Mononuclear cell (primary cell): ENCODE results near the gene IL1A. TPM values are rescaled to one million over a fixed set of nuclear protein-coding genes. Genes with fewer than 3 reads are reported as not detected.
"Not testable (repeated sequence)": the region's sequence is repeated elsewhere in the genome, so short reads cannot be mapped to it uniquely, and the experiment has no call there.

Experiments
- H3K27me3 ChIP-seq: 2 replicates; pipeline ENCODE4 v1.6.0; 2011; ENCODE audit warnings: low read length, control low read depth; ENCODE audit not compliant: insufficient read depth
- H3K4me1 ChIP-seq: 2 replicates; pipeline ENCODE4 v1.5.1; 2011; ENCODE audit warnings: mild to moderate bottlenecking, low read length, control low read depth; ENCODE audit not compliant: insufficient read depth
- H3K4me3 ChIP-seq: 2 replicates; pipeline ENCODE4 v1.5.1; 2011; ENCODE audit warnings: mild to moderate bottlenecking, low read length, moderate library complexity
- H3K9me3 ChIP-seq: 2 replicates; pipeline ENCODE4 v1.5.1; 2011; ENCODE audit warnings: low read depth, mild to moderate bottlenecking, control low read depth, low read length
- total RNA-seq: library from RNA; depleted of rRNA; stranded (reverse); fragments of >200 nt; gene quantifications from one replicate; pipeline ENCODE4 v1.2.3, GENCODE V29; 2012

Gene IL1A
- 23.4 TPM for total RNA-seq

- Histone ChIP-seq H3K9me3 (no peaks in the 10 kb centered on the region), H3K27me3 (no peaks in the 10 kb centered on the region), H3K4me3 (no peak within 1 kb of the TSS), H3K4me1 (peaks cover 45% of the 10 kb centered on the region)
Observed at GRCh38 chr2:112784199-112785189, at the start of gene IL1A. IL1A (minus strand) TSS chr2:112784493; CDS start chr2:112783770, 723 bp downstream.

GRCh38 chr2:112833976-112834375 is 49.7 kb upstream of the IL1A start:
- H3K9me3 ChIP-seq: no peaks in the 10 kb centered on the region
- peaks cover 77% of the 10 kb centered on the region for H3K4me1 ChIP-seq
- no peak overlapping the region for H3K4me3 ChIP-seq
- no peaks in the 10 kb centered on the region for H3K27me3 ChIP-seq

- H3K4me3 ChIP-seq, H3K9me3 ChIP-seq, H3K27me3 ChIP-seq: not testable (repeated sequence)
- H3K4me1 ChIP-seq: peaks cover 73% of the 10 kb centered on the region
Observed at GRCh38 chr2:112833639-112833931, 49.3 kb upstream of the IL1A start.

GRCh38 chr2:112832841-112833638 is 48.7 kb upstream of the IL1A start:
- Histone ChIP-seq H3K9me3 (no peaks in the 10 kb centered on the region), H3K4me3 (no peak overlapping the region), H3K27me3 (no peaks in the 10 kb centered on the region), H3K4me1 (peaks cover 68% of the 10 kb centered on the region)

- peaks cover 59% of the 10 kb centered on the region for H3K4me1 ChIP-seq
- H3K9me3 ChIP-seq: no peaks in the 10 kb centered on the region
- no peak overlapping the region for H3K4me3 ChIP-seq
- H3K27me3 ChIP-seq: no peaks in the 10 kb centered on the region
Observed at GRCh38 chr2:112831946-112832840, 47.9 kb upstream of the IL1A start.

- H3K27me3 ChIP-seq: no peaks in the 10 kb centered on the region
- no peak overlapping the region for H3K4me3 ChIP-seq
- H3K9me3 ChIP-seq: no peaks in the 10 kb centered on the region
- H3K4me1 ChIP-seq: peaks cover 52% of the 10 kb centered on the region
Observed at GRCh38 chr2:112831513-112831845, 47.2 kb upstream of the IL1A start.

GRCh38 chr2:112830682-112831512 is 46.6 kb upstream of the IL1A start:
- Histone ChIP-seq H3K27me3 (no peaks in the 10 kb centered on the region), H3K4me3 (no peak overlapping the region), H3K4me1 (peaks cover 46% of the 10 kb centered on the region)

GRCh38 chr2:112829961-112830681 is 45.8 kb upstream of the IL1A start:
- Histone ChIP-seq H3K9me3 (no peaks in the 10 kb centered on the region), H3K27me3 (no peaks in the 10 kb centered on the region), H3K4me1 (peaks cover 39% of the 10 kb centered on the region), H3K4me3 (no peak overlapping the region)

More at GRCh38 chr2:112830682-112831512, 46.6 kb upstream of the IL1A start:
- H3K9me3 ChIP-seq: no peaks in the 10 kb centered on the region

GRCh38 chr2:112829101-112829960 is 45.0 kb upstream of the IL1A start:
- H3K4me1 ChIP-seq: peaks cover 31% of the 10 kb centered on the region
- no peaks in the 10 kb centered on the region for H3K9me3 ChIP-seq
- H3K4me3 ChIP-seq: no peak overlapping the region

GRCh38 chr2:112828251-112828691 is 44.0 kb upstream of the IL1A start:
- Histone ChIP-seq H3K4me3 (no peak overlapping the region), H3K27me3 (no peaks in the 10 kb centered on the region), H3K9me3 (no peaks in the 10 kb centered on the region), H3K4me1 (peaks cover 23% of the 10 kb centered on the region)

More at GRCh38 chr2:112829101-112829960, 45.0 kb upstream of the IL1A start:
- no peaks in the 10 kb centered on the region for H3K27me3 ChIP-seq

- Histone ChIP-seq H3K9me3 (no peaks in the 10 kb centered on the region), H3K4me3 (no peak overlapping the region), H3K4me1 (peaks cover 17% of the 10 kb centered on the region), H3K27me3 (no peaks in the 10 kb centered on the region)
Observed at GRCh38 chr2:112827604-112828185, 43.4 kb upstream of the IL1A start.

GRCh38 chr2:112827009-112827408 is 42.7 kb upstream of the IL1A start:
- H3K9me3 ChIP-seq: no peaks in the 10 kb centered on the region
- no peaks in the 10 kb centered on the region for H3K27me3 ChIP-seq
- peaks cover 10% of the 10 kb centered on the region for H3K4me1 ChIP-seq
- H3K4me3 ChIP-seq: no peak overlapping the region
